Heart right ventricle (tissue), 16 donors: ENCODE results near the gene CORIN. TPM values are rescaled to one million over a fixed set of nuclear protein-coding genes. Genes with fewer than 3 reads are reported as not detected.

Source experiments
- ATAC-seq, 8 donors: fragments of 200-7000 bp; cut with Tn5 transposase; one replicate each; pipeline ENCODE4 v1.9.1; 2020; ENCODE audit warnings: mild to moderate bottlenecking in 8 of 8, moderate library complexity in 8 of 8, moderate number of reproducible peaks in 1 of 8
- DNase-seq, 2 donors: peaks; one replicate each; pipeline ENCODE4 v3.0.0-alpha.2; 2020
- H3K27ac ChIP-seq, 10 donors: fragments of 200-600 bp; sonication (generic) in 2 of 10; one replicate each; pipeline versions ENCODE4 v1.5.0 to v1.8.0; 2020 to 2022; ENCODE audit warnings: mild to moderate bottlenecking in 3 of 10
- H3K27me3 ChIP-seq, 7 donors: fragments of 200-600 bp; one replicate each; pipeline ENCODE4 v1.8.0; 2021 to 2022; ENCODE audit warnings: mild to moderate bottlenecking in 2 of 7
- H3K36me3 ChIP-seq, 9 donors: fragments of 200-600 bp; sonication (generic) in 1 of 9; one replicate each; pipeline versions ENCODE4 v1.5.0 to v1.8.0; 2020 to 2022; ENCODE audit warnings: mild to moderate bottlenecking in 2 of 9
- H3K4me1 ChIP-seq, 9 donors: fragments of 200-600 bp; sonication (generic) in 1 of 9; one replicate each; pipeline versions ENCODE4 v1.5.0 to v1.8.0; 2020 to 2022; ENCODE audit warnings: mild to moderate bottlenecking in 4 of 9
- H3K4me3 ChIP-seq, 10 donors: fragments of 200-600 bp; sonication (generic) in 2 of 10; one replicate each; pipeline versions ENCODE4 v1.5.0 to v1.8.0; 2020 to 2022; ENCODE audit warnings: mild to moderate bottlenecking in 7 of 10, moderate library complexity in 2 of 10
- H3K9me3 ChIP-seq, 11 donors: fragments of 200-600 bp in 10 of 11; sonication (generic) in 2 of 11; one replicate each; pipeline versions ENCODE4 v1.5.0 to v1.8.0; 2013 to 2022; ENCODE audit warnings: mild to moderate bottlenecking in 2 of 11, control low read depth in 1 of 11, moderate library complexity in 1 of 11
- CTCF ChIP-seq, 9 donors: fragments of 200-600 bp; sonication (generic) in 2 of 9; IDR thresholded peaks; one replicate each; pipeline versions ENCODE4 v1.5.0 to v1.8.0; 2021 to 2022; ENCODE audit warnings: antibody characterized with exemption in 9 of 9, mild to moderate bottlenecking in 5 of 9, moderate library complexity in 1 of 9
- WGBS, 2 donors: extraction: QIAGEN DNeasy Blood & Tissue Kit; methylation state at CpG; one replicate each; pipeline ENCODE4 v1.1.7; 2013; ENCODE audit warnings: inconsistent platforms in 1 of 2; 5-methylcytosine and 5-hydroxymethylcytosine counted together
- intact Hi-C, 10 donors: fragments of 100-400 bp; cut with DNase I; formaldehyde crosslinking; loops; one replicate each; pipeline versions ENCODE4 v1.11.1 to v1.14.2; 2022
- polyA plus RNA-seq, 2 donors: library from polyadenylated mRNA; stranded (reverse); fragments of 200-250 nt; gene quantifications; one replicate each; pipeline ENCODE4 v1.2.3, GENCODE V29; 2013
- total RNA-seq, 10 donors: library from RNA; stranded (reverse); fragmentation: NEBNext Ultra II Directional in 3 of 10; extraction: Animal tissue kit (Norgen Biotek cat#: 25700) in 3 of 10; gene quantifications; one replicate each; pipeline versions ENCODE4 v1.2.1 to v1.2.4, GENCODE V29; 2021 to 2023
- donor health status: Arrhythmogenic right ventricular cardiomyopathy.
- donor health status: ischemic (EF 13 %, LVEDD 7.1; RV severe dilation, severe dysfunction).
- donor health status: healthy with polysubstance abuse.
- donor health status: DM: no; HTN: yes; CAD: no.
- donor health status: DM: no; HTN: no; CAD: no.
- donor health status: ischemic (EF 25% LVEDD 6.9; RV normal size, moderate dysfunction).
- donor health status: ischemic (EF 25% LVEDD 5.7; RV mildly dilated, moderate dysfunction).
- donor health status: healthy.
- donor health status: DM: yes; HTN: yes; CAD: no.
- donor health status: Ischemic cardiomyopathy.
- donor health status: ischemic (EF 35%, LVEDD 5.7; RV mildly dilated, moderate dysfunction).
- donor health status: nonischemic (EF 11% LVEDD 7.7; RV severe dilation, severe dysfunction).
- donor health status: DM: yes; HTN: yes; CAD: no.
- donor health status: PGD.
- donor health status: ischemic (EF 29% LVEDD 5.4; RV normal size, mild dysfunction).
- donor health status: nonischemic (EF 23%, LVEDD 6.1; RV moderate dilation, normal function).

Gene CORIN
- total and polyA plus RNA-seq, 12 donors: 8.4 to 159 (median 70.2) TPM

- TF ChIP-seq CTCF (IDR thresholded peaks at IDR 0.05): no peak
- H3K27me3 ChIP-seq: no peaks in the 10 kb centered on the region
These were observed 162.1 kb downstream of the CORIN start for GRCh38 chr4:47675806-47676205.

DNA sequence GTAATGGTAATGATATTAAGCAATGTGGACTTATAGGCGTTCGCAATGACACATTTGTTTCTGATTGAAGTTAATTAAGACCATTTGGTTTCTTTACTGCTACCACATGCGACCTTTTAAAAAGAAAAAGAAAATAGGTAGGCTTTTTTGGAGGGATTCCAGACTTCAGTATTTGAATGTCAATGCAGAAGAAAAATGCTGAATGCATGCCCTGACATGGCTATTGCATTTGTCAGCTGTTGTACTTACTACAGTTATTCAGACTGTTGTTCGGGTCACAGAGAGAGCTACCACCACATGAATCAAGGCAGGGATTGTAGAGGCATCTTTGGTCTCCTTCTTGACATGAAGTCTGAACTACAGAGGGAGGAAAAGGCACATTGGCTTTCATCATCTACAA lies 163.7 kb downstream of the CORIN start:
- no peak for ATAC-seq
- WGBS, 2 donors: 81 to 87% methylated on average over 4 of the region's 4 CpGs

More at GRCh38 chr4:47675806-47676205, 162.1 kb downstream of the CORIN start:
- WGBS, 2 donors: 92% methylated on average over 2 of the region's 2 CpGs
- H3K36me3 ChIP-seq: no peaks in the 10 kb centered on the region
- no peaks in the 10 kb centered on the region for H3K9me3 ChIP-seq
- H3K4me3 ChIP-seq: no peak overlapping the region
- H3K27ac ChIP-seq: no peak overlapping the region
- no peaks in the 10 kb centered on the region for H3K4me1 ChIP-seq
- intact Hi-C loops: loop anchor here in 1 of 10 donors (10.0 kb wide), 1 partner anchor 259 kb away; no protein-coding TSS in a partner anchor
- DNase-seq (no peak), ATAC-seq (no peak)

DNA sequence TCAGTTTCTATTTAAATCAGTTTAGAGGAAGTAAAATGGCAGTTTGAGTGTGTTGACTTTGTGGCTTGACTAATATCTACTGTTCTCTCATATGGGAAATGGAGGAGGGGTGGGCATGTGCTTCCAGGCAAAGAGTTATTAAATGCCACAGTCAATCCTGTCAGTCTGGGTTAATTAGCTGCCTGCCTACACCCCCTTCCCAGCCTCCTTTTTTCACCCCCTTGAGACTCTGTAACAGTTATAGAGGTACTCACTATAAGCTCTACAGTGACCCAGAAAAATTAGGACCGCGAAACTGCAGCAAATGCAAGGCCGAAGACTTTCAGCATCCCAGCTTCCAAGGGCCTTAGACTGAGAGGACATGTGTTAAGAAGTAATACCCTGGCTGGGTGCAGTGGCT lies 165.2 kb downstream of the CORIN start:
- H3K9me3 ChIP-seq: no peaks in the 10 kb centered on the region
- H3K4me3 ChIP-seq: no peak overlapping the region
- H3K27me3 ChIP-seq: no peaks in the 10 kb centered on the region
- ATAC-seq (no peak), DNase-seq (no peak)
- H3K4me1 ChIP-seq: no peaks in the 10 kb centered on the region
- intact Hi-C loops: loop anchor here in 2 of 10 donors (5.0 to 10.0 kb wide), 2 partner anchors 260 to 262 kb away; no protein-coding TSS in a partner anchor
- no peak for TF ChIP-seq CTCF (IDR thresholded peaks at IDR 0.05)
- WGBS, 2 donors: 97 to 100% methylated on average over 3 of the region's 3 CpGs
- H3K36me3 ChIP-seq: no peaks in the 10 kb centered on the region
- H3K27ac ChIP-seq: no peak overlapping the region

More for the DNA sequence above, 163.7 kb downstream of the CORIN start:
- Histone ChIP-seq H3K9me3 (no peaks in the 10 kb centered on the region), H3K27ac (no peak overlapping the region), H3K4me3 (no peak overlapping the region), H3K27me3 (no peaks in the 10 kb centered on the region), H3K4me1 (no peaks in the 10 kb centered on the region), H3K36me3 (no peaks in the 10 kb centered on the region)
- no peak for DNase-seq
- intact Hi-C loops: loop anchor here in 2 of 10 donors (5.0 to 10.0 kb wide), 2 partner anchors 258 to 261 kb away; no protein-coding TSS in a partner anchor
- TF ChIP-seq CTCF (IDR thresholded peaks at IDR 0.05): no peak

DNA sequence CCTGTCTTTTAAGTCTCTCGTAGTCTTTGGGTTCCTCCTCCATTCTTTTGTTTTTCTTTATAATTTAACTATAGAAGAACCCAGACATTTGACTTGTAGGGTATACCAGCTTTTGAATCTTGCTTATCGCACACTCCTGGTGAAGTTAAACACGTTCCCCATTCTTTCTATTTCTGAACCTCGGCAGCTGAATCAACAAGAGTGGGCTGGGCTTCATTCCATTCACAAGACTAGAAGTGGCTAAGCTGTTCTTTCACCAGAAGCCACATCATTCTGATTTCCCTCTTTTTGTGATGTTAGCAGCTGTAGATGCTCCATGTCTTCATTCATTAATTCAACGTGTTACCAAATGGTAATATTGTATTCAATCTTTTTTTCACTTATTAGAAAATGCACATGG lies 167.9 kb downstream of the CORIN start:
- Histone ChIP-seq H3K27ac (no peak overlapping the region), H3K4me1 (no peaks in the 10 kb centered on the region), H3K9me3 (no peaks in the 10 kb centered on the region), H3K36me3 (no peaks in the 10 kb centered on the region), H3K4me3 (no peak overlapping the region), H3K27me3 (no peaks in the 10 kb centered on the region)
- TF ChIP-seq CTCF (IDR thresholded peaks at IDR 0.05): no peak
- DNase-seq (no peak), ATAC-seq (peak in 3 of 8 donors; percentile 31 to 66 (median 37))
- intact Hi-C loops: loop anchor here in 6 of 10 donors (2.0 to 10.0 kb wide), 4 partner anchors 257 to 265 kb away; no protein-coding TSS in a partner anchor
- WGBS, 2 donors: 47 to 51% methylated on average over 5 of the region's 5 CpGs
